Fibroblast of gingiva (primary cell): ENCODE results near the gene ETV7.
"Not testable (repeated sequence)": the region's sequence is repeated elsewhere in the genome, so short reads cannot be mapped to it uniquely, and the experiment has no call there.

Experiments used
- DNase-seq: peaks from one replicate; pipeline ENCODE4 v3.0.0-alpha.2; 2011; ENCODE audit warnings: low read depth

The ETV7 gene

GRCh38 chr6:36364061-36364635, 23.3 kb downstream of the ETV7 start:
- not testable (repeated sequence) for DNase-seq

- not testable (repeated sequence) for DNase-seq
Measured at GRCh38 chr6:36363371-36363752, 24.1 kb downstream of the ETV7 start.

GRCh38 chr6:36362551-36363370, 24.7 kb downstream of the ETV7 start:
- no peak for DNase-seq

GRCh38 chr6:36361071-36361470, 26.4 kb downstream of the ETV7 start:
- no peak for DNase-seq

- peak; percentile 57 for DNase-seq
Measured at GRCh38 chr6:36360241-36361054, 27.0 kb downstream of the ETV7 start.

- no peak for DNase-seq
Measured at GRCh38 chr6:36358226-36358915, 29.1 kb downstream of the ETV7 start.

GRCh38 chr6:36357872-36358225, 29.6 kb downstream of the ETV7 start:
- no peak for DNase-seq

- no peak for DNase-seq
Measured at GRCh38 chr6:36355819-36356218, 31.6 kb downstream of the ETV7 start.

- no peak for DNase-seq
Measured at GRCh38 chr6:36353411-36353915, 34.0 kb downstream of the ETV7 start.

GRCh38 chr6:36352477-36353157, 34.9 kb downstream of the ETV7 start:
- no peak for DNase-seq

GRCh38 chr6:36350681-36351571, 36.5 kb downstream of the ETV7 start:
- DNase-seq, result no peak

- DNase-seq, result no peak
Measured at GRCh38 chr6:36350082-36350481, 37.4 kb downstream of the ETV7 start.

- DNase-seq, result no peak
Measured at GRCh38 chr6:36349240-36349639, 38.2 kb downstream of the ETV7 start.

GRCh38 chr6:36347621-36348020, 39.8 kb downstream of the ETV7 start:
- no peak for DNase-seq

- DNase-seq, result no peak
Measured at GRCh38 chr6:36346486-36347273, 40.8 kb downstream of the ETV7 start.

GRCh38 chr6:36345681-36346466, 41.6 kb downstream of the ETV7 start:
- DNase-seq, result no peak

GRCh38 chr6:36343109-36343680, 44.3 kb downstream of the ETV7 start:
- no peak for DNase-seq

GRCh38 chr6:36340618-36341454, 46.6 kb downstream of the ETV7 start:
- peak; percentile 42 for DNase-seq
